Stomach (tissue), 4 donors: Measurements from ENCODE around the gene LAMTOR2.

Source experiments
- CTCF ChIP-seq, 7 experiments: fragments of 450-650 bp in 4 of 7; fragments of 200-600 bp in 3 of 7; sonication (generic) in 3 of 7; IDR thresholded peaks; one replicate each; pipeline ENCODE4 v1.5.1; 2016 to 2019; ENCODE audit warnings: antibody characterized with exemption in 7 of 7, control low read depth in 2 of 7, mild to moderate bottlenecking in 1 of 7
- EP300 ChIP-seq: sonication (generic); formaldehyde crosslinking; IDR thresholded peaks from one replicate; pipeline ENCODE4 v1.6.1; 2017; ENCODE audit warnings: antibody characterized with exemption
- POLR2A ChIP-seq, 4 donors: fragments of 450-650 bp; IDR thresholded peaks; one replicate each; pipeline ENCODE4 v1.6.1; 2016; ENCODE audit warnings: antibody characterized with exemption in 4 of 4, control low read depth in 2 of 4, mild to moderate bottlenecking in 1 of 4, moderate library complexity in 1 of 4
- POLR2AphosphoS5 ChIP-seq, 3 donors: sonication (generic); formaldehyde crosslinking; IDR thresholded peaks; one replicate each; pipeline ENCODE4 v1.6.1; 2016; ENCODE audit warnings: antibody characterized with exemption in 3 of 3

GRCh38 chr1:156045076-156045475 is 9.5 kb upstream of the LAMTOR2 start:
- TF ChIP-seq CTCF (IDR thresholded peaks at IDR 0.05) (no peak), POLR2A (IDR thresholded peaks at IDR 0.05) (no peak), POLR2AphosphoS5 (IDR thresholded peaks at IDR 0.05) (no peak), EP300 (no peak)
